GM04504 (cell line): ENCODE results near the gene ARIH2.

ENCODE experiments used
- DNase-seq: peaks from one replicate; pipeline ENCODE4 v3.0.0-alpha.2; 2012; ENCODE audit warnings: low read depth

ARIH2 gene

GRCh38 chr3:48974076-48974864 is 55.6 kb downstream of the ARIH2 start:
- DNase-seq: no peak

GRCh38 chr3:48979451-48979850 is 60.8 kb downstream of the ARIH2 start:
- no peak for DNase-seq

- DNase-seq: no peak
These were observed 61.7 kb downstream of the ARIH2 start for GRCh38 chr3:48980295-48980694.

GRCh38 chr3:48982016-48982415 is 63.4 kb downstream of the ARIH2 start:
- DNase-seq: no peak

GRCh38 chr3:48982686-48983085 is 64.0 kb downstream of the ARIH2 start:
- DNase-seq: no peak

GRCh38 chr3:48983096-48983495 is 64.5 kb downstream of the ARIH2 start:
- no peak for DNase-seq

- no peak for DNase-seq
These were observed 66.0 kb downstream of the ARIH2 start for GRCh38 chr3:48984663-48985062.

- no peak for DNase-seq
These were observed 67.3 kb downstream of the ARIH2 start for GRCh38 chr3:48985831-48986376.

- no peak for DNase-seq
These were observed 70.6 kb downstream of the ARIH2 start for GRCh38 chr3:48989126-48989795.

GRCh38 chr3:48989796-48990635 is 71.4 kb downstream of the ARIH2 start, which contains the start of gene P4HTM:
Gene P4HTM, plus strand, starts transcription at chr3:48990241. Its CDS starts 16 bp downstream, at chr3:48990257.
- DNase-seq: peak; percentile 80

- no peak for DNase-seq
These were observed 72.2 kb downstream of the ARIH2 start for GRCh38 chr3:48990636-48991469.

GRCh38 chr3:48991851-48992545 is 73.4 kb downstream of the ARIH2 start:
- no peak for DNase-seq

- DNase-seq: no peak
These were observed 75.2 kb downstream of the ARIH2 start for GRCh38 chr3:48993834-48994233.

- DNase-seq: no peak
These were observed 78.0 kb downstream of the ARIH2 start for GRCh38 chr3:48996640-48997039.

- DNase-seq: no peak
These were observed 78.5 kb downstream of the ARIH2 start for GRCh38 chr3:48997102-48997635.

GRCh38 chr3:48997714-48998637 is 79.3 kb downstream of the ARIH2 start:
- DNase-seq: no peak

GRCh38 chr3:48999085-48999858 is 80.6 kb downstream of the ARIH2 start:
- no peak for DNase-seq

GRCh38 chr3:49001155-49001554 is 82.5 kb downstream of the ARIH2 start:
- DNase-seq: no peak
